Colon (tissue), 2 donors: ENCODE results near the gene IGF1R.

Experiments used
- FAIRE-seq: peaks from 2 replicates; lab custom pipeline; 2012; peaks lifted over from hg19 to GRCh38; lab: Jason Lieb, UNC
- donor health status: control.
- donor health status: control.

IGF1R gene

DNA sequence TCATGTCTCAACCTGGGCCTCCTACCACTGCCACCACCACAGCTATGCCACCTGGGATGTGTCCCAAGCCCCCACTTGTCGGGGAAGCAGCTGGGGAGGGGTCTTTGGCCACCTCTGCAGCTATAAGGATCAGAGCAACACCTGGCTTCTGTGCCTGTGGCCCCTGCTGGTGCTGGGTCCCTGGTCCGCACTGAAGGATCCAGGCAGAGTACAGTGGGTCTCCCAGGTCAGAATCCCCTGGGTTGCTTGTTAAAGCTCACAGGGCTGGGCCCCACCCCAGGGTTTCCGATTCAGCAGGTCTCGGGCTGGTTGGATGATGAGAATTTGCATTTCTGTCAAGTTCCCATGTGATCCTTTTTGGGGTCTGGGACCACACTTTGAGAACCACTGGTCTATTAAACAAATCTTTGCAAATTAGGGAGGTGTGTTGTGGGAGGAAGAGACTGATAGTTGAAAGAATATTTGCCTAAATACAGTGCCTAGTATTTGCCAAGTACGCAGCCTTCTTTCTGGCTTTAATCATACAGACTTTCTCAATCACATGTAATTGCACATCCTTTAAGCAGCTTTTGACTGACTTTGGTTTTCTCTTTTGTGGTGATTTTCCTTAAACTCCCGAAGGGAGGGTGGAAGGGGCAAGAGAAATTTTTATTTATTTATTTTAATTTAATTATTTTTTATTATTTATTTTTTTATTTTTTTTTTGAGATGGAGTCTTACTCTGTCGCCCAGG, 127.3 kb downstream of the IGF1R start:
- no peak for FAIRE-seq

DNA sequence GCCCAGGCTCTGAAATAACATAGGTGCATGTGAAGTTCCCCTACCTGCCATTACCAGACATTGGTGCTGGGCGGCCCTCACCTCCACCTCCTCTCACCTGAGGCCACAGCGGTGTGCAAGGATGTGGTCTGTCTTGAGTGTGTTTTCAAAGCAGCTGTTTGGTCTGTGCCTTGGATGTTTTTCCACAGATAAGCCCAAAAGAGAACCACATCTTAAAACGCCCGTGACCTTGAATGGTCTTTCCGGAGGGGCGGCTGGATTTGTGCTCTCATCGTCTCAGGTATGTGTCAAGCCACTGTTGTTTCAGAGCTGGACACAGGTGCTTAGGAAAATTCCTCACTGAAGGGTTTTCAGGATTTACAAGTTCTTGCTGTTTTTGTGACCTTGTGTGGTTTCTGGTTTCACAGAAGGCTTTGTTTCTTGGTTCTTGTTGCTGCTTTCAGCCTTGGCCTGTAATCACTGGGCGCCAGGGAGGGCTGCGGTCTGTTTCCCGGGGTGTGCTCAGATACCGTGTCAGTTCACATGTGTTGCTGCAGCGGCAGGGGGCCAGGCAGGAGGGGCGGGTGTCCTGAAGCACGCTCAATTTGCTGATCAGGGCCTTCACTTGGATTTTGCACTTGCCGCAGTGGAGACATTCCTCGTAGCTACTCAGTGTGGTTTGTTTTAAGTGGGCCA, 128.4 kb downstream of the IGF1R start:
- no peak for FAIRE-seq

DNA sequence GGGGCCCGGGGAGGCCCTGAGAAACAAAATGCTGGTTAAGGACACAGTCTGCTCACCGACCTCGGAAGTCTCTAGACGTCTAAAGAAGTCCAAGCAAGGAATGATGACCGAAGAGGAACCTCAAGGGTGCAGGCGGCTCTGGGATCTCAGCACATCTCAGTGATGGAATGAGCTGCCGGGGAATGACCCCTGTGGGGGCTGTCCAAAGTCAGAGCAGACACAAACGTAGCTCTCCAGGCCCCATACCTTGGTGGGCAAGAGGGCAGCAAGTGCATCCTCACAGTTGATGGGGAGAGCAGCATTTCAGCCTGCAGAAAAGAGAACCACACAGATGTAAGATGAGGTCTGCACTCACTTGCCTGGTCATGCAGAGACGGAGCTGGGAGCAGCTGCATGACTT, 129.1 kb downstream of the IGF1R start:
- no peak for FAIRE-seq

DNA sequence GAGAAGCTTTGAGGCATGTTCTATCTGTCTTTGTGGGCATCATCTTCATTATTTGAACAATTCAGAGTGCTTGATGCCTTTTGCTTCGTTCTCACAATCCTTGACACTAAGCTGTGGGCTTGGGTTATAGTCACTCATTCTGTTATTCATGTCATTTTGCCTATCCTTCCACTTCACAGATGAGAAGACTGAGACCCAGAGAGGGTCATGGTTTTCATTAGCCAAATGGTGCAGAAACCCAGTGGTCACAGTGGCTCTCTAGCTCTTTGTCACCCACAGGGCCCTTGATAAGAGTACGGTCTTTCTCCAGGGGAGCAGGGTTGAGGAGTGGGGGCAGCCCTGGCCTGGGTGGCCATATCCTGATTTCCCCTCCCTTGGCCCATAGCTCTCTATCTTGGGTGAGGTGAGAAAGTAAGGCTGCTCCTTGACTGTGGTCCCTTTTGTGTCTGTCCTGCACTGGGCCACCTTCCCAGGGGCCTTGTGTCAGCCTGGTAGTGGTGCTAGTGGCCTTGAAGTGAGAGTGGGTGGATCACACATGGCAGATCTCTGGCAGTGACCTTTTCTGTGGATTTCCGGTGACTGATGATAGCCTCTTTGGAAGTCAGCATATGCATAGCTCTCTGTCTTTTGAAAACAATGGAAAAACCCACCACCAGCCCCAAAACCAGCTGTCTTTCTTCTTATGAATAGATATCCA, 130.1 kb downstream of the IGF1R start:
- FAIRE-seq = no peak

DNA sequence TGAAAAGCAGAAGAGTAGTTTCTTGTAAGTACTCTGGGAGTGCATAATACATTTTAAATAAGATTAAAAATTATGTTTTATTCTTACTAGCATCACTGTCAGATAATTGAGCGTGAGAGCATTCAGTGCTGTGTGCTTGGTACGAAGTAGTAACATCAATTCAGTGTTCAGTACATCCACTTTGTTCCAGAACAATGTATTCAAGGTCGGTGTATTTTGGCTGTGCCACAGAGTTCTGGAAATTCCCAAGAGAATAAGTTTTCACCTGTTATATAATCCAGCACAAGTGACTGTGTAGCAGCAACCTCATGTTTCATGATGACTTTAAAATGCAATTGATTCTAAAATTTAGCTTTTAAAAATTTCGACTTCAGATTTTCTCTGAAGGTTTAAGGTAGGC, 130.6 kb downstream of the IGF1R start:
- no peak for FAIRE-seq

DNA sequence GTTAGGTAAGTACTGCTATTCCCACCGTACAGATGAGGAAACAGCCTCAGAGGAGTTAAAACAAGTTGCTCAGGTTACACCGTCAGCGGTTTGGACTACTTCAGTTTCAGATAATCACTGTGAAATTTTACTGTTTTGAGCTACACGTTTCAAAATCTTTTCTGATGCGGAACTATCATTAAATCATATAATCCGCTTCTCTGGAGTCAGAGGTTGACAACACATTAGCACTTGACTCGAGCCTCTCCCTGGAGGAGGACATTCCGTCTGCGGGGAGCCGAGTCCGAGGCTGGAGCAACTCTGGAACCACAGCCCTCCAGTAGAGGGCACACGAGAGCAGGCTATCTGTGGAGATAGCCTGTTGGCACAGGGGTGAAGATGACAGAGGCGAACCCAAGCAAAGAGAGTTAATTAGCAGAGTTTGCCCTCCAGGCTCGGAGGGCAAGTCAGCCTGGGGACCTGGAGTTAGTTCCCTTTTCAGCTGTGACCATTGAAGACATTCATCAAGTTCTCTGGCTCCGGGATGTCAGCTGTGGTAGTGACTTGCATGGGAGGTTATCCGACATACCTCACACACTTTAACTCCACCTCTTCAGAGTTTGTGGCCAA, 131.2 kb downstream of the IGF1R start:
- no peak for FAIRE-seq

DNA sequence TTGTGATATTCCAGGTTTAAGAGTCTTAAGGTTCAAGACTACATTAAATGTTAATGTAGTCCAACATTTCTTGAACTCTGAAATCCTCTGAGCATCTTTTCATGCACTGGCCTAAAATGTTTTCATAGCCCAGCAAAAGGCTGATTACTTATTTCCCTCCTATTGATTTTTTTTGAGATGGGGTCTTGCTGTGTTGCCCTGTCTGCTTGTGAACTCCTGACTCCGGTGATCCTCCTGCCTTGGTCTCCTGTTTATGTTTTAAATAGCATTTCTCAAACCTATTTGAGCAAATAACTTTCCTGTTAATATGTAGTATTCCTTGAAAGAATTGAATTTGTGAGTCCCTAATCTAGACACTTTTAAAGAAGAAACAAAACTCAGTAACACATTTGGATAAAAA, 133.5 kb downstream of the IGF1R start:
- no peak for FAIRE-seq

DNA sequence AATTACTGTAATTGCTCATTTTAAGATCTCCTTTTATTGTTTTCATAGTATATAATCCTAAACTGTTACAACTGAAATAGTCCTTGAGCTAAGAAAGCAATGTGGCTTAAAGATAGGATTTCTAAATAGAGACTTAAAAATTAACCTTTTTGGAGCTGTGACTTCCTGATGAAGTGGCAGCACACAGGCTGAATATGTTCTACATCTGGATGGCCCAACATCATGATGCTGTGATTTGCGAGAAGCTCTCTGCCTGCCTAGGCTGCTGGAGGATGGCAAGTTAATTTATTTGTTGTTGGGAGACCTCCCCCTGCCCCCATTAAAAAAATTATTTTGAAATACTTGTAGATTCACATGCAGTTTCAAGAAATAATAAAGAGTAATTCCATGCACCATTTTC, 134.5 kb downstream of the IGF1R start:
- no peak for FAIRE-seq

DNA sequence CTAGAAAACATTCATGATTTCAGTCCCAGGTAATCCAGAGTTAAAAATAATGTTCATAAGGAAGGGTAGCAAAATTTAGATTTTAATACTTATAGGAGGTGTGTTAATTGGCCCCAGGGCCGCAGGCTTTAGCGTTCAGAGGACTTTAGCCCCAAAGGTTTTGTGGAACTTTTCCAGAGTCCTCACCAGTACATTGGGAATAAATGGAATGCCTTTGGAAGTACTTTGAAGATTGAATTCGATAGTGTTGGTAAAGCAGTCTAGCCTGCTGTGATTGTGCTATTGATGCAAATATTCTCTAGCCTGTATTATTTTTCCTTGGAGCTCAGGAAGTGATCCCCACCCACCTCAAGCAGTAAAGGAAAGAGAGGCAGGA, 137.1 kb downstream of the IGF1R start:
- FAIRE-seq = no peak

DNA sequence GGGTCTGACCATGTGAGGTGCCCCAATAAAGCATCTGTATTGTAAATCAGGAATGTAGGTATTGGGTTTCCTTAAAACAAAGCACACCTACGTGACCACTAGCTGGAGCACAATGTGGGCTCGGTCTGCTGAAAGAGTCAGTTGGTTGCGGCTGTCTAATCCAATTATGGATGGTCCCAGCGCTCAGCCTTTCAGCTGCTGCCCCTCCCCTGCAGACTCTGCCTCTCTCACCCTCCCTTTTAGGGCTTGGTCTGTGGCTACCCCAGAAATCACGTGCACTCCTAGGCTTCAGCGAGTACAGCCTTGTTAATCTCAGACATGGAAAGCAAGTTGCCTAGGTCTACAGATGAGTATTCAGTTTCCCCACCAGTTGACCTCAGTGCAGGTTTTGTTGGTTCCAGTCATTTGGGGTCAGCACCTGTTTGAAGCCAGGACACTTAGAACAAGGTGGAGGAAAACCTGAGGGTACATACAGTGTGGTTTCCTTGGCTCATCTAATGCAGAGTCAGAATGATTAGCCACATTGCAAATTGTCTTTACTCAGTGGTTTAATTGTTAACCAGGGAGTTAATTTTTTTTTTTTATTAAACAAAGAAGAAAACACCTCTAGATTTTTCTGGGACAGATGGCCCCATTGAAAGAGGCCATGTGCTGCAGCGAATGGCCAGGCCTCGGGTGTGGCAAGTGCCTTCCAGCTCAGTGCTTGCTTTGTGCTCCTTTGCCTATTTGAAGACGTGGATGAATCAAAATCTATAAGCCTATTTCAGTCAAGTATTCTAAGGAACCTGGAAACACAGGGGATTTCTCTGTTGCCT, 137.7 kb downstream of the IGF1R start:
- FAIRE-seq = no peak

DNA sequence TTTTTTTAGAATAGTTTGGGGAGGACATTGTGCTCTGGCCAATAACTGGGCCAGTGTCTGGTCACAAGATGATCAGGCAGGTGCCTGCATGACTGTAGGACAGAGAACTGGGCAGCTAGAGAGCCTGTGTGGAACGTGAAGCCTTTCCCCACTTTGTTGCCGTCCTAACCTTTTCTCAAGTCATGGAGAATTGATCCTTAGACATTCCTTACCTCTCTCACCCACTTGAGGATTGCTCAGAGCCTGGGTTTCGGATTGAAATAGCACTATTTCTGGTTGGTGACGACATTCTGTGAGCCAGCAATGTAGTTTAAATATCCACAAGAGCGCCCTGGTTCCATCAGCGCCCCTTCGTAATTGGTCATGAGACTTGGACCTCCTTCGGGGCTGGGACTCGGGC, 138.4 kb downstream of the IGF1R start:
- no peak for FAIRE-seq

DNA sequence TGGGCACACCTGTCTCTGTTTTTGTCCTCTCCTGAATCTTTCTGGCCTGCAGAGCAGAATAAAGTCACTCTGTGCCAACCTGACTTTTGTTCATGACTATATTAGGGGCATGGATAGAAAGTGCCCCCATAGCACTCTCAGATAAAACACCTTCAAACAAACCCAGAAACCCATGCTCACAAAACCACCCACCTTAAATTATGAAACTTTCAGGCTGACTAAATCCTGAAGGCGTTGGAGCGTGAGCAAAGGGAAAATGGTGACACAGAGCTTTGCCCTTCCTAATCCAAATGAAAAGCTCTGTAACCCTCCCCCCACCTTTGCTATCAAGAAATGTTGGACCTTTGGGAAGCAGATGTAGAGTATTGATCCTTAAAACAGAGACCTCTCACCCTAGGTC, 138.9 kb downstream of the IGF1R start:
- FAIRE-seq = no peak

DNA sequence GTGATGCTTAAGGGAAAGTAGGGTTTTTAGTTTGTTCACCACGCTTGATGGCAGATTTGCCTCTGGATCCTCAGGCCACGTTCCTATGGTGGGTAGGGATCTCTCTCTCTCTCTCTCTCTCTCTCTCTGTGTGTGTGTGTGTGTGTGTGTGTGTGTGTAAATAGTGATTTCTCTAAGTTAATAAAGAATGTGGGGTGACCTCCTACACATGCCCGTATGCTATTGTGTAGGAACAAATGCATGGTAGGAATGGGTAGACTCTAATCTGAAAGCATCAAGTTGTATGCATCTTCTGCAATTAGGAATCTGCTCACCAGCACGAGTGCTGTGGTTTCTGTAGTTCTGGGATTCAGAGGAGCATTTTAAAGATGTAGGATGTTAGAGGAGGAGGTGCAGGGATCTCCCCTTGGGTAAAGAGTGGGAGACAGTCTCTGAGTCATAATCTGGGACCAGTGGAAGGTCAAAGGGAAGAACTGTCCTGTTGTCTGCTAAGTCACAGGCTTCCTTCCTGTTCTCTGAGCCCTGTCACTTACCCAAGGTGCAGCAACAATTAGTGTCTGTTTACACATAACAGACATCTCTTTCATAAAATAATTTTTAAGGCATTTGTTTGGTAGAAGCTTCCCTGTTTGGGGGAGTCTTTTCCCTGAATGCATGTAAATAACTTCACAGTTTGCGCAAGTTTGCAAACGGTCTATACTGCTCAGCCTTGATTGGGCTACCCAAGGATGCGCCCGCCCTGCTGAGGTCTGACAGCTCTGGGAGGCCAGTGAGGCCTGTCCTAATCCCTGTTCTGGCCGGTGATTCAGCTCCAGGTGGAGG, 139.8 kb downstream of the IGF1R start:
- FAIRE-seq = no peak

DNA sequence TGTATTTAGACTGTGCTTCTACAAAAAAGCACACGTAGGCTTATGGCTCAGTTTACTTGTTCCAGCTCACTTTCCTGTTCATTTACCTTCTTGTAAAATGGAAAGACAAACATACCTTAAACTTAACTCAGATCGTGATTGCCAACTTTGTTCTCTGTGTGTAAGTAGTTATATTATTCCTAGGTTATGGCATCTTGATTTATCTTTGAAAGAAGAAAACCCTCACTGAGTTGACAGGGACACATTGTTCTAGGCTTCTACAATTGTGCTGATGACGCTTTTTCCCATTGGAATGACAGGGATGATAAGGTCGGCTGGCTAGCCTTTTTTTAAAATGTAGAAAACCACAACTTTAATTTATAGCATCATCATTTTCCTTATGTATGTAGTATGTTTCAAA, 140.7 kb downstream of the IGF1R start:
- FAIRE-seq = no peak

DNA sequence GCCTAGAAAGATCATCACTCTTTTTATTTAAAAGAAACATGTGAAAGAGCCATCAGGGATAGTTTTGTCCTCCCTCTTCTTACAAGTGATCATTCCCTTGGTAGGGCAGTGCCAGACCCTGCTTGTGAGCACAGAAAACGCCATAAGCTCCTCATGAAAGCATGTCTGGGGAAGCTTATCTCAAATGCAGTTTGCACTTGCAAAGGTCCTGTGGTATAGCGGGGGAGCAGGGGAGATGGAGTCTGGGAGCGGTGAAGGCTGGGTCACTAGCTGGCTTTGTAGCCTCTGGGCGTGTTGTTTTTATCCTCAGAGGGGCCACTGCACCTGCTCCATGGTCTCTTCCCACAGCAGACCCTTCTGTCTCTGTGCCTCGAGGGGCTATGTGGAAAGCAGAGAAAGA, 141.9 kb downstream of the IGF1R start:
- FAIRE-seq = no peak

DNA sequence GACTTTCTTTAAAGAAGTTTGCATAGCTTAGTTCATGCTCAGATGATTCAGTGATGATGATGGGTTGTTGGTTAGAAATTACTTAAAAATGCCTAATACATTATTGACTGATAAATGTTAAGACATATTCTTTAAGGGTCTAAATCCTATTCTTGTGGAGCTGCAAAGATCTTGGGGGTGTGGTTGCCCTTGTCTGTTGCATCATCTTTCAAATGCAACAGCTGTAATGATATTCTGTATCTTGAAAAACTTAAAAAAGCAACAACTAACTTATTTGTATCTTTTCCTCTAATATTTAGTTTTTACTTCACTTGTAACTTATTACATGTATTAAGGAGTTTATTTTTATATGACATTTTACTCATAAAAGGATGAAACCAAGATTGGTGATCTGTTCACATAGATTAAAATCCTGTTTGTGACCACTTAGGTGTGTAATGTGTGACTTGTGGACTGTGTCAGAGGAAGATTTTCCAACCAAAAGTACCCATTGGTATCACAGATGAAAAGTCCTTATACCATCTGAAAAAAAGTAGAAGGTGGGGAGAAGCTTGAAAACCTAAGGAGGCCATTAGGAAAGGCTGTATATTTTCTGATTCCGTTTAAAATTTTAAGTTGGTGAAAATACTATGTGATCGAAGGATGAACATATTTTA, 142.8 kb downstream of the IGF1R start:
- no peak for FAIRE-seq

DNA sequence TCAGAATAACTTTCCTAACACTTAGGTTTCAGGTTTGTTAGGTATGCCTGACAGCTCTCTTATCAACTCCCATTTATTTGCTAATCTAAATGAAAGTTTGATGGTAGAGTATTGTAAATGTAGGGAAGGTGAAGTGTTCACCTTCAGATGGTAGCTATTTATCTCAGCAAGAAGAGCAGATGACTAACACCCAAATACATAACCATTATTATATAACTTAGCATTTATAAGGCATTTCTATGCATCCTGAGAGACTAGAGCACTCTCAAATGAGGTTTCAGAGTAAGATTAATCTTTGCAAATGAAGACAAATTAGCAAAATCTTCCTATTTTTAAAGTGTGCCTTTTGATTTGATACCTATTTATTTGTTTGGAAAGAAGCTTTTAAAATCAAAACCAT, 143.8 kb downstream of the IGF1R start:
- FAIRE-seq = no peak

DNA sequence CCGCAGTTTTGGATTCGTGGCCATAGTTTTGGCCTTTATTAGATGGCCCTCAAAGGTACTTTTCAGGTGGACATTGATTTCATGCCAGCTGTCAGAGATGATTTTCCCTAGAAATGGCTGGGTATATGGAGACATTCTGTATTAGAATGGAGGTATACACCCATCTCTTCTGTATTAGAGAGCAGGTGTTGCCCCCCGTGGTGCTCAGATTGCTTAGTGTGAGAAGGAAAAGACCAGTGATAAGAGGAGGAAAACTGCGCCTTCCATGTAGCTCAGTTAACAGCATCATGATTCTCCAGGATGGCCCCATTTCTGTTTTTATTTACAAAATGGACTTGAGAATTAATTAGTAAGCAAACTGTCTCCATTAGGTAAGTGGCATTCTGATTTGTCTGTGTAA, 145.9 kb downstream of the IGF1R start:
- no peak for FAIRE-seq

DNA sequence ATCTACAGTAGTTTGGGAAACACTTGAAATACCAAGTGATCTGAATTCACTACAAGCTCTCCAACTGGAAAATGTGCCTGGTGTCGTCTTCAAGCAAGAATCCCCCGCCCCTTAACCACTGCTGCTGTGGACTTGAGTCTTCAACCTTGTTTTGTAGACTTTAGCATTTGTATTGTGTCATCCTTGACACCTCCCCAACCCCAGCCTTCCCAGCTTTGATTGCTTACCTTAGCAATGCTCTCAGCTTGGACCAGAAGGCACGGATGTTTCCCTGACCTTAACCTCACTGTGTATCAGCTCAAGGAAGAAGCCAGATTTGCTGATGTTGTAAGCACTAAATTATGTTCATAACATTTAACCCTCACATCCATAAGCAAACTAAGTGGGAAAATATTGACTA, 146.4 kb downstream of the IGF1R start:
- FAIRE-seq = no peak

DNA sequence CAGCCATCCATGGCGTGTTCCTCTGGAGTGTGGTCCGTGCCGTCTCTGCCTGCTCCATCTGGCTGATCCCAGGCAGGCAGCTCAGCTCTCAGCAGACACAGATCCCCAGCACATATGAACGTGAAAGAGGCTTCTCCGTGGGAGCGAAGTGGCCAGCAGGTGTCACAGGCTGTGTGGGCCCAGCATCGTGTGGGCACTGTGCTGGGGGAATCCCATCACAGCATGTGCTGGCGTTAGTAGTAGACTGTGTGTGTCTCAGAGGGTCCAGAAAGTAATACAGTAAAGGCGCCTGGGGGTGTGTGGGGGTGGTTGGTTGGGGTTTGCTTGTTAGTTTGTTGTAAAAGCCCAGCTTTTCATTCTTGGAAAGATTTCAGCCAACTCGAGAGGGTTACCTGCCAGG, 147.6 kb downstream of the IGF1R start:
- no peak for FAIRE-seq
